ENCODE data around the gene DISP1. TPM values are rescaled to one million over a fixed set of nuclear protein-coding genes. Genes with fewer than 3 reads are reported as not detected.

Gene DISP1
- total RNA-seq, 4 donors from 2014 or later: 1.8 to 6.7 (median 3.8) TPM

- Histone ChIP-seq H3K27ac (no peak overlapping the region), H3K4me1 (peaks cover 0 to 21% (median 0%) of the 10 kb centered on the region in 3 donors), H3K9me3 (no peaks in the 10 kb centered on the region), H3K4me3 (no peak overlapping the region), H3K27me3 (no peaks in the 10 kb centered on the region), H3K36me3 (no peaks in the 10 kb centered on the region)
- no peak for DNase-seq
- intact Hi-C loops (cut with DNase I): no loop called here
- 61 to 81% methylated on average over 3 of the region's 3 CpGs for WGBS, 2 donors
- TF ChIP-seq, protein P1, sequence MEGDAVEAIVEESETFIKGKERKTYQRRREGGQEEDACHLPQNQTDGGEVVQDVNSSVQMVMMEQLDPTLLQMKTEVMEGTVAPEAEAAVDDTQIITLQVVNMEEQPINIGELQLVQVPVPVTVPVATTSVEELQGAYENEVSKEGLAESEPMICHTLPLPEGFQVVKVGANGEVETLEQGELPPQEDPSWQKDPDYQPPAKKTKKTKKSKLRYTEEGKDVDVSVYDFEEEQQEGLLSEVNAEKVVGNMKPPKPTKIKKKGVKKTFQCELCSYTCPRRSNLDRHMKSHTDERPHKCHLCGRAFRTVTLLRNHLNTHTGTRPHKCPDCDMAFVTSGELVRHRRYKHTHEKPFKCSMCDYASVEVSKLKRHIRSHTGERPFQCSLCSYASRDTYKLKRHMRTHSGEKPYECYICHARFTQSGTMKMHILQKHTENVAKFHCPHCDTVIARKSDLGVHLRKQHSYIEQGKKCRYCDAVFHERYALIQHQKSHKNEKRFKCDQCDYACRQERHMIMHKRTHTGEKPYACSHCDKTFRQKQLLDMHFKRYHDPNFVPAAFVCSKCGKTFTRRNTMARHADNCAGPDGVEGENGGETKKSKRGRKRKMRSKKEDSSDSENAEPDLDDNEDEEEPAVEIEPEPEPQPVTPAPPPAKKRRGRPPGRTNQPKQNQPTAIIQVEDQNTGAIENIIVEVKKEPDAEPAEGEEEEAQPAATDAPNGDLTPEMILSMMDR (IDR thresholded peaks at IDR 0.05): no peak
- TF ChIP-seq POLR2A (IDR thresholded peaks at IDR 0.05): no peak
Observed at GRCh38 chr1:222788402-222789156, 26.3 kb upstream of the DISP1 start.

GRCh38 chr1:222790115-222790514, 24.7 kb upstream of the DISP1 start:
- TF ChIP-seq, protein P1 (IDR thresholded peaks at IDR 0.05): no peak
- no peak for TF ChIP-seq POLR2A (IDR thresholded peaks at IDR 0.05)
- WGBS, 2 donors: 60 to 88% methylated on average over 2 of the region's 2 CpGs

GRCh38 chr1:222790520-222790919, 24.3 kb upstream of the DISP1 start:
- Histone ChIP-seq H3K4me3 (no peak overlapping the region), H3K9me3 (no peaks in the 10 kb centered on the region), H3K4me1 (peaks cover 0 to 21% (median 0%) of the 10 kb centered on the region in 3 donors), H3K27me3 (no peaks in the 10 kb centered on the region), H3K27ac (no peak overlapping the region), H3K36me3 (no peaks in the 10 kb centered on the region)
- intact Hi-C loops (cut with DNase I): loop anchor here (5.0 kb wide), 1 partner anchor 292 kb away; no protein-coding TSS in a partner anchor
- DNase-seq: no peak
- TF ChIP-seq POLR2A (IDR thresholded peaks at IDR 0.05): no peak
- TF ChIP-seq, protein P1 (IDR thresholded peaks at IDR 0.05): no peak
- 64 to 82% methylated on average over 3 to 4 of the region's 4 CpGs for WGBS, 2 donors

More at GRCh38 chr1:222790115-222790514, 24.7 kb upstream of the DISP1 start:
- Histone ChIP-seq H3K27ac (no peak overlapping the region), H3K4me1 (peaks cover 0 to 21% (median 0%) of the 10 kb centered on the region in 3 donors), H3K9me3 (no peaks in the 10 kb centered on the region), H3K36me3 (no peaks in the 10 kb centered on the region), H3K27me3 (no peaks in the 10 kb centered on the region), H3K4me3 (no peak overlapping the region)
- DNase-seq: no peak
- intact Hi-C loops (cut with DNase I): loop anchor here (5.0 kb wide), 1 partner anchor 292 kb away; no protein-coding TSS in a partner anchor

DNA sequence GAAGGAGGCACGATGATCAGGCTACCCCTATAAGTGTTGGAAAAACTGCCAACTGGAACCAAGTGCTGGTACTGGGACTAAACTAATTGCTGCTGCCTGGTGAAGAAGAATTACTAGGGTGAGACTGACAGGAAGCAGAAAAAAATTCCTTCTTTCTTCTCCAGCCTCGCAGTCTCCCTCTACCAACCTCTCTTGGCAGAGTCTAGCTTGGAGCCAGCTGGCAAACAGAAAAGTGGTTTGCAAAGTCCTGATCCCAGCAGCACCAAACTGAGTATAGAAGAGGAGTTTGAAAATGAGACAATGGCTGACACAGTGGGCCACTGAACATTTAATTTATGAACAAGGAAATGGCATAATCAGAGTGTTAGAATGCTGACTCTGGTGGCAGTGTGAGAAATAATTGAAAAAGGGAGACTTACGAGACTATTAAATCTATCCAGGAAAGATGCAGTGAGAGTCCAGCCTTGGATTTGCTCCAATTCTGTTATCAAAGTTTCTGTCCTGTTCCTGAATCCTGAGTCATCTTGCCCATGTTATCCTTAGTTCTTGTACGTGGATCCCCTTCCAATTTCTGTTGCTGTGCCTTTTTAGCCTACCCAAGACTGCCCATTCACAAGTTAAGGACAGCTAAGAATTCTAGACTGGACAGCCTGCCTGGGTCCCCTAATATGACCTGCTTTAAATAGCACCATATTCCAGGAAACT, 23.7 kb upstream of the DISP1 start:
- H3K27me3 ChIP-seq: no peaks in the 10 kb centered on the region
- TF ChIP-seq POLR2A (IDR thresholded peaks at IDR 0.05): no peak
- TF ChIP-seq, protein P1 (IDR thresholded peaks at IDR 0.05): no peak
- no peak overlapping the region for H3K27ac ChIP-seq
- no peak overlapping the region for H3K4me3 ChIP-seq
- DNase-seq: no peak
- peaks cover 0 to 17% (median 0%) of the 10 kb centered on the region in 3 donors for H3K4me1 ChIP-seq
- WGBS, 2 donors: 49 to 73% methylated on average over 4 of the region's 4 CpGs
- intact Hi-C loops (cut with DNase I): loop anchor here (5.0 kb wide), 1 partner anchor 291 kb away; no protein-coding TSS in a partner anchor
- no peaks in the 10 kb centered on the region for H3K36me3 ChIP-seq
- no peaks in the 10 kb centered on the region for H3K9me3 ChIP-seq

DNA sequence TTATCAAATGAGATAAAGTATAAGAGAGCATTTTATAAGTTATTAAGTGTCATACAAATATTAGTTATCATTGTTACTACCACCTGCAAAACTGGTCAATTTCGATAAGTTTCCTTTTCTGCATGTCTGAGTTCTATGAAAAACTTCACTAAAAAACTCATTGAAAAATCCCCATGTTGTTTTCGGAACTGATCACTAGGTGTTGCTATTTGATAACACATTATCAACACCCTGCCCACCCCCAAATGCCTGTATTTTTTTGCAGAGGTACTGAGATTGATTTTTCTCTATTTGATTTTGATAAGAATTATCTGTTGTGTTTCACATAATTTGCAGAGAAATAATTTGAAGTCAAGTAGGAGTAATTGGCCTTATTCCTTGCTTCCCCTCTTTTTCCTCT, 22.1 kb upstream of the DISP1 start:
- TF ChIP-seq, protein P1 (IDR thresholded peaks at IDR 0.05): peak in 5 of 6 experiments; percentile 40 to 52 (median 44)
- TF ChIP-seq POLR2A (IDR thresholded peaks at IDR 0.05): no peak
- Histone ChIP-seq H3K4me3 (no peak overlapping the region), H3K36me3 (no peaks in the 10 kb centered on the region), H3K4me1 (peaks cover 0 to 14% (median 0%) of the 10 kb centered on the region in 3 donors), H3K27ac (no peak overlapping the region), H3K27me3 (no peaks in the 10 kb centered on the region), H3K9me3 (no peaks in the 10 kb centered on the region)
- intact Hi-C loops (cut with DNase I): loop anchor here (5.0 kb wide), 1 partner anchor 290 kb away; no protein-coding TSS in a partner anchor
- DNase-seq: no peak
- 5 to 9% methylated on average over 2 of the region's 2 CpGs for WGBS, 2 donors

All from esophagus squamous epithelium (tissue), 5 donors.